Lower leg skin (tissue), 3 donors: Measurements from ENCODE around the gene WFDC1.

Experiments used
- POLR2A ChIP-seq, 2 donors: fragments of 450-650 bp; IDR thresholded peaks; one replicate each; pipeline ENCODE4 v1.6.1; 2016 to 2017; ENCODE audit warnings: antibody characterized with exemption in 2 of 2, mild to moderate bottlenecking in 1 of 2, moderate library complexity in 1 of 2
- TF ChIP-seq, protein P1 (sequence below), 3 donors: fragments of 450-650 bp; IDR thresholded peaks; one replicate each; pipeline ENCODE4 v1.5.1; 2016; ENCODE audit warnings: antibody characterized with exemption in 3 of 3, mild to moderate bottlenecking in 3 of 3, moderate library complexity in 2 of 3

DNA sequence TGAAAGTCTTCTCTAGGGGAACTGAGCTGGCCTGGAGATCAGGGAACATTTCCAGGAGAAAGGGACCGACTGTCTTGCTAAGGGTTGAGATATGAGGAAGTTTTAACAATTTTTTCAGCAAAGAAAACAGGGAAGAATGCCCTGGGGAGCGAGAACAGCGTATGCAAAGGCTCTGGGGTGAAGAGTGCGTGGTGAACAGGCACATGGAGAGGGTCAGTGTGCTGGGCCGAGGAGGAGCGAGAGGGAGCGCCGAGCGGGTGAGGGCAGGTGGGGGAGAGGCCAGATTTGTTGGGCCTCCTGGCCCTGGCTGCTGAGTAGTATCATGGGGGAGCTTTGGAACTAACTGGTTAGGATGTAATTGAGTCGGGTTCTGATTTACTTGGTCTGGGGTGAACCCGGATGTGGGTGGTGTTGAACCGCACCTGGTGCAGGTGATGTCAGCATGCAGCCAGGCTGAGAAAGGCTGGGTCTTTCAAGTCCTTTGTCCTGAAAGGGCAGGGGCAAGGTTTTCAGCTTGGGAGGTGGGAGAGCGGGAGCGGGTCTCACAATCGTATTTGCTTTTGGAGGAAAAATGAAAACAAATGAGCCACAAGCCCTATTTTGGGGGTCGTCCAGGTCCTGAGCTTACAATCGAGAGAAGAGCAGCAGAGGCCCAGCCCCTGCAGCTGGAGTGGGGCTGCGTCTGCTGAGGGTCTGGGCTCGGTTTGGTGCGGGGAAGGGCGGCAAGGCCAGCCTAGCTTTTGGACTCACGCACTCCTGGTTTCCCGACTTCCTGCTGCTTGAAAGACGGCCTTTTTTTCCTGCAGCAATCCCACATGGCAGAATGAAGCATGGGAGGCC lies 11.1 kb upstream of the WFDC1 start:
- TF ChIP-seq POLR2A (IDR thresholded peaks at IDR 0.05): no peak
- TF ChIP-seq, protein P1, sequence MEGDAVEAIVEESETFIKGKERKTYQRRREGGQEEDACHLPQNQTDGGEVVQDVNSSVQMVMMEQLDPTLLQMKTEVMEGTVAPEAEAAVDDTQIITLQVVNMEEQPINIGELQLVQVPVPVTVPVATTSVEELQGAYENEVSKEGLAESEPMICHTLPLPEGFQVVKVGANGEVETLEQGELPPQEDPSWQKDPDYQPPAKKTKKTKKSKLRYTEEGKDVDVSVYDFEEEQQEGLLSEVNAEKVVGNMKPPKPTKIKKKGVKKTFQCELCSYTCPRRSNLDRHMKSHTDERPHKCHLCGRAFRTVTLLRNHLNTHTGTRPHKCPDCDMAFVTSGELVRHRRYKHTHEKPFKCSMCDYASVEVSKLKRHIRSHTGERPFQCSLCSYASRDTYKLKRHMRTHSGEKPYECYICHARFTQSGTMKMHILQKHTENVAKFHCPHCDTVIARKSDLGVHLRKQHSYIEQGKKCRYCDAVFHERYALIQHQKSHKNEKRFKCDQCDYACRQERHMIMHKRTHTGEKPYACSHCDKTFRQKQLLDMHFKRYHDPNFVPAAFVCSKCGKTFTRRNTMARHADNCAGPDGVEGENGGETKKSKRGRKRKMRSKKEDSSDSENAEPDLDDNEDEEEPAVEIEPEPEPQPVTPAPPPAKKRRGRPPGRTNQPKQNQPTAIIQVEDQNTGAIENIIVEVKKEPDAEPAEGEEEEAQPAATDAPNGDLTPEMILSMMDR (IDR thresholded peaks at IDR 0.05): no peak
